Measurements from ENCODE around the gene PGF.

- TF ChIP-seq CTCF (IDR thresholded peaks at IDR 0.05 in 2 of 3, conservative IDR thresholded peaks at IDR 0.05 in 1 of 3; ENCODE audit: borderline replicate concordance in 1 of 3, insufficient read depth in 1 of 3, low read depth in 2 of 3, low read length in 2 of 3) (no peak), POLR2A (IDR thresholded peaks at IDR 0.05; ENCODE audit: borderline replicate concordance, extremely low read depth, insufficient read depth, insufficient read length) (no peak), YY1 (IDR thresholded peaks at IDR 0.05; ENCODE audit: extremely low read depth, insufficient replicate concordance, low read depth, low read length) (no peak)
These were observed 32.7 kb upstream of the PGF start for GRCh38 chr14:74988131-74988530.
